HG03103 (cell line): Measurements from ENCODE around the gene LAMB4.

Source experiments
- ATAC-seq: cut with Tn5 transposase; IDR thresholded peaks from one replicate; pipeline ENCODE4 v1.9.1; 2021; ENCODE audit warnings: low read depth; ENCODE audit not compliant: unreplicated experiment

The LAMB4 gene

DNA sequence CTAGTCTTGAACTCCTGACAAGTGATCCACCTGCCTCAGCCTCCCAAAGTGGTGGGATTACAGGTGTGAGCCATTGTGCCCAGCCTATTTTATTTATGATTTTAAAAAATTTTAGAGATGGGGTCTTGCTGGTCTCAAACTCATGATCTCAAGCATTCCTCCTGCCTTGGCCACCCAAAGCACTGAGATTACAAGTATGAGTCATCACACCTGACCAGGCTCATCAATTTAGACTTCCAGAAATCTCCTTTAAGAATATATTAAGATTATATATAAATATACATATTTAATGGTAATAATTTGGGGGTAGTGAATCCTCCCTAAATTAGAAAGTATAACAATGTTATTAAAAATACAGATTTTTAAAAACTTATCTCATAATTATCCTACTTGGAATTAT is 156.3 kb downstream of the LAMB4 start:
- no peak for ATAC-seq
